ENCODE results near the gene DTX3L. TPM values are rescaled to one million over a fixed set of nuclear protein-coding genes. Genes with fewer than 3 reads are reported as not detected.

DTX3L gene
- total and polyA plus RNA-seq, 2 of the 13 experiments (the other 11 are each of a cell fraction or from before 2014, with no cell fraction given), result 2.5 to 10.9 TPM

- TF ChIP-seq ARID4A (CRISPR knock-in tag; IDR thresholded peaks at IDR 0.05; ENCODE audit: borderline replicate concordance) (peak; percentile 21; the same call in 1 of the 2 replicates), ZNF143 (CRISPR knock-in tag; IDR thresholded peaks at IDR 0.05) (no peak), ZNF788 (CRISPR knock-in tag; IDR thresholded peaks at IDR 0.05; ENCODE audit: borderline replicate concordance) (no peak; the same call in 1 of the 2 replicates), BHLHE40 (IDR thresholded peaks at IDR 0.05; ENCODE audit: low read length) (no peak), SIX4 (CRISPR knock-in tag; IDR thresholded peaks at IDR 0.05) (peak; percentile 99), XBP1 (CRISPR knock-in tag; IDR thresholded peaks at IDR 0.05) (no peak), ZNF343 (CRISPR knock-in tag; IDR thresholded peaks at IDR 0.05) (no peak), ZNF251 (CRISPR knock-in tag; IDR thresholded peaks at IDR 0.05) (no peak), ARNT2 (CRISPR knock-in tag; IDR thresholded peaks at IDR 0.05; ENCODE audit: low read depth) (no peak), ZNF660 (CRISPR knock-in tag; IDR thresholded peaks at IDR 0.05; ENCODE audit: borderline replicate concordance, low read depth) (no peak), ZNF790 (CRISPR knock-in tag; IDR thresholded peaks at IDR 0.05; ENCODE audit: borderline replicate concordance) (no peak), ZNF841 (CRISPR knock-in tag; IDR thresholded peaks at IDR 0.05; ENCODE audit: borderline replicate concordance) (no peak), USF2 (IDR thresholded peaks at IDR 0.05; ENCODE audit: low read depth, low read length) (no peak), USF2 (CRISPR knock-in tag; IDR thresholded peaks at IDR 0.05; ENCODE audit: borderline replicate concordance) (no peak), CCAR2 (optimal IDR thresholded peaks at IDR 0.05; ENCODE audit: low read depth, low read length) (no peak), FIP1L1 (IDR thresholded peaks at IDR 0.05; ENCODE audit: borderline replicate concordance, insufficient read depth, low read depth, low read length) (no peak), MNT (IDR thresholded peaks at IDR 0.05) (no peak), ZFY (CRISPR knock-in tag; IDR thresholded peaks at IDR 0.05) (0 out of 2 replicates have a peak, but pooled peaks have one; percentile 19), MTF1 (CRISPR knock-in tag; IDR thresholded peaks at IDR 0.05) (no peak), YEATS2 (CRISPR knock-in tag; IDR thresholded peaks at IDR 0.05; ENCODE audit: borderline replicate concordance) (no peak; the same call in 1 of the 2 replicates), ZNF292 (CRISPR knock-in tag; IDR thresholded peaks at IDR 0.05; ENCODE audit: borderline replicate concordance, low read depth) (no peak), TCF7L2 (IDR thresholded peaks at IDR 0.05; ENCODE audit: low read depth, low read length) (no peak), ZNF263 (CRISPR knock-in tag; IDR thresholded peaks at IDR 0.05) (no peak), ZNF672 (CRISPR knock-in tag; IDR thresholded peaks at IDR 0.05) (no peak), CBX1 (IDR thresholded peaks at IDR 0.05; ENCODE audit: low read depth) (no peak)
These were observed 8.8 kb downstream of the DTX3L start (continued) for GRCh38 chr3:122572940-122573412.

Measured in HepG2 (cell line).